ENCODE measurements around the gene CAMKMT.

CAMKMT gene

DNA sequence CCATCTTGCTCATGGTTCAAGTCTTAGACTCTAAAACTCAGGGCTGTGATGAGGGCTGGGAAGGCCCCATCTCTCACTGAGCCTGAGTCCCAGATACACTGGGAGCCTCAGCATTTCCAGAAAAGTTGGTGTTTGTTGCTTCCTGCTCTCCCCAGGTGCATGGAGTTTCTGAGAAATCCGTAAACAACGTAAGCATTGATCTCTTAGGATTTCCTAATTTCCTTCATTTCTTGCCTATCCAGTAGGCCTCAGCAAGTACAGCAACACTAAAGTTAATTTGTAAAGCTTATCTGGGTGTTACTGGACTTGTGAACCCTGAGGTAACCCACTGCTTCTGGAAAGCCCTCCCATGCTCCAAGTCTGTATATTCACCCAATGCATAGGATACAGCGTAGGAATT, 380.3 kb downstream of the CAMKMT start:
- no peak for DNase-seq (ENCODE audit: low read depth in 2 of 2)

DNA sequence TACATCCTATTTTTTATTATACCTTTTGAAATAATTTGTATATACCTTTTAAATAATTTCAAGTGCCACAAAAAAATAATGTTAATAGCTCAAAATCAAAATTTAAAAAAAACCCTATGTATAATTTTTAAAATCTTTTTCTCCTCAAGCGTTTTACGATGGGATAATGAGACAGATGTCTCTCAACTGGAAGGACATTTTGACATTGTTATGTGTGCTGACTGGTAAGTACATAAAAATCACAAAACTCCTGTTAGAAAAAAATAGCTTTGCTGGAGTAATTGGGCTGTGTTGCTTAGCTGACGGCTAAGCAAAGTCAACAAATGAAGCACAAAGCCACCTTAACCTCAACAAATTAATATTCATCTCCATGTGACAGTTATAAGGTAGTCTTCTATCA, 381.7 kb downstream of the CAMKMT start:
- no peak for DNase-seq (ENCODE audit: low read depth in 2 of 2)

DNA sequence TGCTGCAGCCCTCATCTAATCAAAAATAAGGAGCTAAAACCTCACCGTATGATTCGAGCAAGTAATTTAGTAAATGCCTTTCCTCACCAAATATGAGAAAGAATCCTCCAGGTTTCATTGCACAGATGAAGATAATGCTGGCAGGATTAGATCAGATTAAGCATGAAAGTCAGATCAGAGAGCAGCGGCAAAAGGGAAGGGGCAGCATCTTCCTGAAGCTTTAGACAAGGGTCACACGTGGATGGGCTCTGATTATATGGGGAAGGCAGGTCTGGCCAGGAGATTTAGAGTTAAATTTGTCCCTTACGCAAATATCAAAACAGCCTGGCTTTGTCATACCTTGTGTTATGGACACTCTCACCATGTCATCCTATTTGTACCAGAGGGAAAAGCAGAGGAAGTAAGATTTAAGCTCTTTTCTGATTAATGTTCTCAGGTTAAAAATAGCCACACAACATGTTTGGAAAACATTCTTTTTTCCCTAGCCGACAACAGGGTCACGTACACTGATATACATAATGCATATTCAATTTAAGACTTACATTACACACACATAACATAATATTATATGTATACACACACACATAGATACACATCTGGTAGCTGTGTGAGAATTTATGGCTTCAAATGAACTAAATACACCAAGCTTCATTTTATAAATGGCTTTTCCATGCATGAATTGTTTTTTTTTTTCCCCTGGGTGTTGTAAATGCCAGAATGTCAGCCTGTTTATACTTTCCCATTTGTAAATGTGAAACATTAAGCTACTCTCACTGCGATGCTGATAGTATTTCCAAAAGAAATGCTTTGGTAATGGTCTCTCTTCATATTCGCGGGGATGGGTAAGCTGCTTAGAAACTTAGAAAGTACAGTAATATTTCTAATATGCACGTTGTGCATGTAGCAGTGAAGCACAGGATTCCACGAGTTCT, 383.5 kb downstream of the CAMKMT start:
- DNase-seq (ENCODE audit: low read depth in 2 of 2) = no peak

GRCh38 chr2:44745922-44746766, 384.4 kb downstream of the CAMKMT start:
- no peak for DNase-seq (ENCODE audit: low read depth in 2 of 2)

GRCh38 chr2:44746856-44747615, 385.3 kb downstream of the CAMKMT start:
- DNase-seq (ENCODE audit: low read depth in 2 of 2) = no peak

- DNase-seq (ENCODE audit: low read depth in 2 of 2) = no peak
These were observed 386.0 kb downstream of the CAMKMT start for GRCh38 chr2:44747794-44748193.

DNA sequence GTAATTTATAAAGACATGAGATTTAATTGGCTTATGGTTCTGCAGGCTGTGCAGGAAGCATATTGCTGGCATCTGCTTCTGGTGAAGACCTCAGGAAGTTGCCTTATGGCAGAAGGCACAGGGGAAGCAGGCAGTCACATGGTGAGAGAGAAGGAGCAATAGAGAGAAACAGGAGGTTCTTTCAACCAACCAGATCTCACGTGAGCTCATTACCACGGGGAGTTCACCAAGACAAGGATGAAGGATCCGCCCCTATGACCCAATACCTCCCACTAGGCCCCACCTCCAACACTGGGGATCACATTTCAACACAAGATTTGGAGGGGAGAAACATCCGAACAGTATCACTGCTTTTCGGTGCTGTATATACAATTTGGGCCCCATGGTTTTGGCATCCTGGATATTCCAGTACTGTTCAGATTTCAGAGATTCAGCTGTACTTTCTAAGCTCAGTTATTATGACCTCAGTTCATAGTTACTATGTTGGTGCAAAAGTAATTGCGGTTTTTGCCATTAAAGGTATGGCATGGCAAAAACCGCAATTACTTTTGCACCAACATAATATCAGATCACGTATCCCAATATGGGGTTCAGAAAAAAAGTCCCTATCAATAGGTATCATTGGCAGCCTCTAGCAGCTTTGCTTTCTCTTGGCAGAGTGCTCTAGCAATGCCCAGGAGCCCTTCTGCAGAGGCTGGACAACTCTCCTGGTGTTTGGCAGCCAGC, 390.2 kb downstream of the CAMKMT start:
- DNase-seq (ENCODE audit: low read depth in 2 of 2) = no peak

GRCh38 chr2:44752761-44753160, 391.0 kb downstream of the CAMKMT start:
- DNase-seq (ENCODE audit: low read depth in 2 of 2) = no peak

DNA sequence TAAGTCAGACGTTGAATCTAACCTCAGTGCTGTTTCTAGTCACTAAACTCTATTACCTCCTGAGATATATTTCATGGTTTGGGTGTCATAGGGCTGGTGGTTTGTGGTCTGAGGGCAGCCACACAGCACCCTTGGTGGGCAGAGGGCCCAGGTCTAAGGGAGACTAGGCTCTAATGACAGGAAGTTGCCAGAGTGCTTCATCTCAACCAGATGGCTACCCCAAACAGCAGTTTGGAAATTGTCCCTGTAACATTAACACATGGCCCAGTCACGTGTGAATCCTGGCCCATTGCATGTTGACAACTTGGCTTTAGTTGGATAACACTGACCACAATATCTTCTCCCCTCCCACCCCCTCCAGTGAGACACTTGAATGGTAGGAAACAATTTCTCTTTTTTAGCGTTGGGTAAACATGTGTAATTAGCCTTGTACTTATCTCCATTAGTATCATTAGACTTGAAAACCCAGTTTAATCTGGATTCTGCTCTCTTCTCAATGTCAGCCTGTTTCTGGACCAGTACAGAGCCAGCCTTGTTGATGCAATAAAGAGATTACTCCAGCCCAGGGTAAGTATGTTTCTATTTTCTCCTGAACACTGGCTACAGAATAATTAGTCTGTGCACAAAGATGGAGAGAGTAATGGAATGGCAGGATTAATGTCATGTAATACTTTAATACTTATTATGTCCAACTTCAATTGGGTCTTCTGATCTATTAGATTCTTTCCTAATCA, 392.0 kb downstream of the CAMKMT start:
- no peak for DNase-seq (ENCODE audit: low read depth in 2 of 2)

GRCh38 chr2:44758591-44758990, 396.8 kb downstream of the CAMKMT start:
- DNase-seq (ENCODE audit: low read depth in 2 of 2) = no peak

DNA sequence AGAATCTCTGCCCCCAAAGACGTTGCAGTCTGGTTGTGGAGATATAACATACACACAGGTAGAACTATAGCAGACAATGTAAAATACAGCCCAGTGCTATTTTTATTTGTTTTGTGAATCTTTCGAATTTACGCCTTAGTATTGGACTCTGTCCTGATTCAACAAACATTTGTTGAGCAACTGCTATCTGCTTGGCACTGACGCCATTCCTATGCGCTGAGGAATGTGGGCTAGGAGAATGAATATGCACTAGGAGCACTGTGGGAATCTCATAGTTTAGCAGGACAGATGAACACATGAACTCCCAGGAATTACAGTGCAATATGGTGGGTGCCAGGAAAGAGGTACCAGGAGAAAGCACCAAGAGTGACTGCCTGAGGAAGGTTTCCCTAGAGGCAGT, 398.1 kb downstream of the CAMKMT start:
- DNase-seq (ENCODE audit: low read depth in 2 of 2) = no peak

GRCh38 chr2:44763275-44763782, 401.6 kb downstream of the CAMKMT start:
- no peak for DNase-seq (ENCODE audit: low read depth in 2 of 2)

GRCh38 chr2:44766220-44766619, 404.5 kb downstream of the CAMKMT start:
- DNase-seq (ENCODE audit: low read depth in 2 of 2) = no peak

DNA sequence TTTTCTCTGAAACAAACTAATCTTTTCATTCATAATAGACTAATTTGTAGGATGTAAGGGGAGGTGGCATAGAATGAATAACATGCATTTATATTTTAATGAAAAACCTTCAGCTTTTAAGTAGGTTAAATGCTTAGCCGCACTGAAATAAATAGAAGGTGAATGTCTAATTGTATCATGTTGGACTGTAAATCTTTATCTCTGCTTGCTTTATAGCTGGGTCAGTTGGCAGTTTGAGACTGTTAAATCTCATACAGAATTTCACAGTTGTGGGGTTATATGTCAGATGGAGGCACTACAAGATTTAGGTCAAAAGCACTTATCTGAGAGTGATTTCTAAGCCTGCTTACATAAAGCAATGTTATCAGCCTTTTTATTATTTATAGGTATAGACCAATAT, 405.0 kb downstream of the CAMKMT start:
- DNase-seq (ENCODE audit: low read depth in 2 of 2) = no peak

DNA sequence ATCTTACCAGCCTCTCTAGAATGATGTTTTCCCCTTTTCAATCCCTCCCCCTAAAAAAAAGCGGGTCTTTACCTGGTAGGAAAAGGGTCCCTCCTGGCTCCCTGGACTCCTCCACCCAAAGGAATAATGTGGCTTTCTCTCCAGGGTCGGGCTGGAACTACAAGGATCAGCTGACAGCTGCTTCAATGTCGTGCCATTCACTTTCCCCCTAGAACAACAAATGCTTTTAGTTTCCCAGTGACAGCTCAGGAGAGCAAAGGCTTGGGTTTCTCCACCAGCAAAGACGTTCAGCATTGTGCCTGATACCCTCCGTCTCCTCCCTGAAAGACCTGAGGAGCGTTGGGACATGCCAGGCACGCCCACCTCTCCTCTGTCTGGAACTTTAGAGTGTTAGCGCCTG, 405.9 kb downstream of the CAMKMT start:
- no peak for DNase-seq (ENCODE audit: low read depth in 2 of 2)

- no peak for DNase-seq (ENCODE audit: low read depth in 2 of 2)
These were observed 406.9 kb downstream of the CAMKMT start for GRCh38 chr2:44768438-44769236.

- DNase-seq (ENCODE audit: low read depth in 2 of 2) = no peak
These were observed 407.7 kb downstream of the CAMKMT start for GRCh38 chr2:44769349-44770011.

GRCh38 chr2:44770221-44771195, 408.8 kb downstream of the CAMKMT start:
- no peak for DNase-seq (ENCODE audit: low read depth in 2 of 2)
